K562 (cell line): ENCODE results near the gene PLCB3. TPM values are rescaled to one million over a fixed set of nuclear protein-coding genes. Genes with fewer than 3 reads are reported as not detected.

Experiments used
- GTF2E2 ChIP-seq: fragments of 200-800 bp; sonication (Bioruptor generic); IDR thresholded peaks from 2 replicates; pipeline ENCODE4 v1.6.1; 2016; ENCODE audit warnings: missing genetic modification characterization, missing compliant biosample characterization
- KAT2B ChIP-seq: IDR thresholded peaks from one replicate; pipeline ENCODE4 v1.6.1; 2012; ENCODE audit warnings: low read depth, mild to moderate bottlenecking, control low read depth, inconsistent platforms, low read length, moderate library complexity
- MCM3 ChIP-seq: fragments of 450-650 bp; IDR thresholded peaks from 2 replicates; pipeline ENCODE4 v1.6.1; 2016
- MTA3 ChIP-seq: fragments of 450-650 bp; formaldehyde crosslinking; IDR thresholded peaks from 2 replicates; pipeline ENCODE4 v1.6.1; 2017; ENCODE audit warnings: mild to moderate bottlenecking, borderline replicate concordance
- NFE2 ChIP-seq: IDR thresholded peaks from 2 replicates; pipeline ENCODE4 v1.6.1; 2014; ENCODE audit warnings: antibody characterized with exemption, low read depth
- POLR2AphosphoS5 ChIP-seq: IDR thresholded peaks from 2 replicates; pipeline ENCODE4 v1.6.1; 2011; ENCODE audit warnings: mild to moderate bottlenecking, low read depth, low read length, moderate library complexity; ENCODE audit not compliant: control insufficient read depth, insufficient read depth
- RREB1 ChIP-seq: fragments of 250-450 bp; sonication (Bioruptor Pico); IDR thresholded peaks from 2 replicates; pipeline ENCODE4 v1.4.0; 2020
- SIN3A ChIP-seq, 2 experiments: fragments of 150-350 bp in 1 of 2; IDR thresholded peaks; 2 replicates each; pipeline ENCODE4 v1.6.1; 2011 to 2016; ENCODE audit warnings: borderline replicate concordance in 2 of 2, low read depth in 2 of 2, low read length in 2 of 2, mild to moderate bottlenecking in 2 of 2, moderate library complexity in 2 of 2; ENCODE audit not compliant: control insufficient read depth in 1 of 2
- ZBTB2 ChIP-seq: fragments of 450-650 bp; IDR thresholded peaks from 2 replicates; pipeline ENCODE4 v1.6.1; 2016; ENCODE audit warnings: antibody characterized with exemption
- ZFX ChIP-seq: sonication (generic); formaldehyde crosslinking; IDR thresholded peaks from 2 replicates; pipeline ENCODE4 v1.8.0; 2022; ENCODE audit warnings: mild to moderate bottlenecking, missing genetic modification reagents, moderate library complexity
- ZNF263 ChIP-seq: sonication (generic); formaldehyde crosslinking; IDR thresholded peaks from 2 replicates; pipeline ENCODE4 v1.8.0; 2022; ENCODE audit warnings: mild to moderate bottlenecking, missing genetic modification reagents, borderline replicate concordance
- ZNF445 ChIP-seq: fragments of 250-450 bp; sonication (Bioruptor Pico); IDR thresholded peaks from 2 replicates; pipeline ENCODE4 v1.4.0; 2020; ENCODE audit warnings: low read depth, mild to moderate bottlenecking, moderate library complexity
- ZNF518B ChIP-seq: fragments of 250-450 bp; sonication (Bioruptor Pico); IDR thresholded peaks from 2 replicates; pipeline ENCODE4 v1.5.0; 2021; ENCODE audit warnings: mild to moderate bottlenecking, moderate library complexity
- ZNF696 ChIP-seq: fragments of 250-450 bp; sonication (Bioruptor Pico); conservative IDR thresholded peaks from 2 replicates; pipeline ENCODE4 v1.4.0; 2020; ENCODE audit warnings: mild to moderate bottlenecking, moderate library complexity
- ZNF75A ChIP-seq: fragments of 450-650 bp; formaldehyde crosslinking; IDR thresholded peaks from 2 replicates; pipeline ENCODE4 v1.4.0; 2020; ENCODE audit warnings: mild to moderate bottlenecking
- polyA plus RNA-seq, 8 experiments: library from polyadenylated mRNA; depleted of rRNA in 4 of 8; stranded (reverse) in 5 of 8; unstranded in 3 of 8; fragments of >200 nt; fragmentation: Nextera tagmentation in 2 of 8; fragmentation: Illumina TruSeq in 1 of 8; extraction: Ambion mirVana in 2 of 8; extraction: Trizol in 1 of 8; gene quantifications; 2 replicates each; pipeline versions ENCODE4 v1.2.1 to v1.2.3, GENCODE V29; 2011 to 2014; ENCODE audit warnings: inconsistent platforms in 1 of 8, missing spikeins in 1 of 8
- total RNA-seq, 7 experiments: library from RNA; depleted of rRNA in 6 of 7; stranded (reverse); fragments of >200 nt in 6 of 7; fragmentation: Illumina TruSeq in 2 of 7; extraction: Trizol in 2 of 7; gene quantifications; 2 replicates each; pipeline versions ENCODE4 v1.2.1 to v1.2.3, GENCODE V29; 2011 to 2021; ENCODE audit warnings: low replicate concordance in 1 of 7

Gene PLCB3
- total and polyA plus RNA-seq, 9 of the 15 experiments (the other 6 are each of a cell fraction or from before 2014, with no cell fraction given): 0.31 to 44.8 (median 14.6) TPM

GRCh38 chr11:64304316-64305072 lies 53.2 kb downstream of the PLCB3 start (continued):
- TF ChIP-seq ZNF518B (CRISPR knock-in tag): no peak
- TF ChIP-seq KAT2B: no peak
- peak; percentile 60 for TF ChIP-seq POLR2AphosphoS5
- no peak for TF ChIP-seq ZNF445 (CRISPR knock-in tag)
- TF ChIP-seq NFE2: no peak
- no peak for TF ChIP-seq MCM3
- peak; percentile 83 for TF ChIP-seq GTF2E2 (tag)
- no peak for TF ChIP-seq RREB1 (CRISPR knock-in tag)
- no peak for TF ChIP-seq ZNF696 (CRISPR knock-in tag)
- TF ChIP-seq MTA3: peak; percentile 82; the same call in 1 of the 2 replicates
- peak; percentile 37; the same call in 1 of the 2 replicates for TF ChIP-seq ZNF75A (CRISPR knock-in tag)
- no peak for TF ChIP-seq ZBTB2
- TF ChIP-seq SIN3A (IDR thresholded peaks at IDR 0.05; ENCODE audit: borderline replicate concordance in 2 of 2, control insufficient read depth in 1 of 2, low read depth in 2 of 2, low read length in 2 of 2): 0 out of 4 replicates have a peak, but pooled peaks of 1 of the 2 experiments have one; percentile 37
- peak; percentile 47; the same call in 1 of the 2 replicates for TF ChIP-seq ZNF263 (CRISPR knock-in tag)
- TF ChIP-seq ZFX (CRISPR knock-in tag): peak; percentile 73
